ENCODE results near the gene ADAM29.

GRCh38 chr4:174869339-174869738 lies 48.8 kb upstream of the ADAM29 start:
- TF ChIP-seq, protein P1, sequence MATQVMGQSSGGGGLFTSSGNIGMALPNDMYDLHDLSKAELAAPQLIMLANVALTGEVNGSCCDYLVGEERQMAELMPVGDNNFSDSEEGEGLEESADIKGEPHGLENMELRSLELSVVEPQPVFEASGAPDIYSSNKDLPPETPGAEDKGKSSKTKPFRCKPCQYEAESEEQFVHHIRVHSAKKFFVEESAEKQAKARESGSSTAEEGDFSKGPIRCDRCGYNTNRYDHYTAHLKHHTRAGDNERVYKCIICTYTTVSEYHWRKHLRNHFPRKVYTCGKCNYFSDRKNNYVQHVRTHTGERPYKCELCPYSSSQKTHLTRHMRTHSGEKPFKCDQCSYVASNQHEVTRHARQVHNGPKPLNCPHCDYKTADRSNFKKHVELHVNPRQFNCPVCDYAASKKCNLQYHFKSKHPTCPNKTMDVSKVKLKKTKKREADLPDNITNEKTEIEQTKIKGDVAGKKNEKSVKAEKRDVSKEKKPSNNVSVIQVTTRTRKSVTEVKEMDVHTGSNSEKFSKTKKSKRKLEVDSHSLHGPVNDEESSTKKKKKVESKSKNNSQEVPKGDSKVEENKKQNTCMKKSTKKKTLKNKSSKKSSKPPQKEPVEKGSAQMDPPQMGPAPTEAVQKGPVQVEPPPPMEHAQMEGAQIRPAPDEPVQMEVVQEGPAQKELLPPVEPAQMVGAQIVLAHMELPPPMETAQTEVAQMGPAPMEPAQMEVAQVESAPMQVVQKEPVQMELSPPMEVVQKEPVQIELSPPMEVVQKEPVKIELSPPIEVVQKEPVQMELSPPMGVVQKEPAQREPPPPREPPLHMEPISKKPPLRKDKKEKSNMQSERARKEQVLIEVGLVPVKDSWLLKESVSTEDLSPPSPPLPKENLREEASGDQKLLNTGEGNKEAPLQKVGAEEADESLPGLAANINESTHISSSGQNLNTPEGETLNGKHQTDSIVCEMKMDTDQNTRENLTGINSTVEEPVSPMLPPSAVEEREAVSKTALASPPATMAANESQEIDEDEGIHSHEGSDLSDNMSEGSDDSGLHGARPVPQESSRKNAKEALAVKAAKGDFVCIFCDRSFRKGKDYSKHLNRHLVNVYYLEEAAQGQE (tag by site-specific recombination; IDR thresholded peaks at IDR 0.05): no peak
- TF ChIP-seq, protein P2, sequence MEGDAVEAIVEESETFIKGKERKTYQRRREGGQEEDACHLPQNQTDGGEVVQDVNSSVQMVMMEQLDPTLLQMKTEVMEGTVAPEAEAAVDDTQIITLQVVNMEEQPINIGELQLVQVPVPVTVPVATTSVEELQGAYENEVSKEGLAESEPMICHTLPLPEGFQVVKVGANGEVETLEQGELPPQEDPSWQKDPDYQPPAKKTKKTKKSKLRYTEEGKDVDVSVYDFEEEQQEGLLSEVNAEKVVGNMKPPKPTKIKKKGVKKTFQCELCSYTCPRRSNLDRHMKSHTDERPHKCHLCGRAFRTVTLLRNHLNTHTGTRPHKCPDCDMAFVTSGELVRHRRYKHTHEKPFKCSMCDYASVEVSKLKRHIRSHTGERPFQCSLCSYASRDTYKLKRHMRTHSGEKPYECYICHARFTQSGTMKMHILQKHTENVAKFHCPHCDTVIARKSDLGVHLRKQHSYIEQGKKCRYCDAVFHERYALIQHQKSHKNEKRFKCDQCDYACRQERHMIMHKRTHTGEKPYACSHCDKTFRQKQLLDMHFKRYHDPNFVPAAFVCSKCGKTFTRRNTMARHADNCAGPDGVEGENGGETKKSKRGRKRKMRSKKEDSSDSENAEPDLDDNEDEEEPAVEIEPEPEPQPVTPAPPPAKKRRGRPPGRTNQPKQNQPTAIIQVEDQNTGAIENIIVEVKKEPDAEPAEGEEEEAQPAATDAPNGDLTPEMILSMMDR (tag by site-specific recombination; IDR thresholded peaks at IDR 0.05): no peak
- TF ChIP-seq, protein P3, sequence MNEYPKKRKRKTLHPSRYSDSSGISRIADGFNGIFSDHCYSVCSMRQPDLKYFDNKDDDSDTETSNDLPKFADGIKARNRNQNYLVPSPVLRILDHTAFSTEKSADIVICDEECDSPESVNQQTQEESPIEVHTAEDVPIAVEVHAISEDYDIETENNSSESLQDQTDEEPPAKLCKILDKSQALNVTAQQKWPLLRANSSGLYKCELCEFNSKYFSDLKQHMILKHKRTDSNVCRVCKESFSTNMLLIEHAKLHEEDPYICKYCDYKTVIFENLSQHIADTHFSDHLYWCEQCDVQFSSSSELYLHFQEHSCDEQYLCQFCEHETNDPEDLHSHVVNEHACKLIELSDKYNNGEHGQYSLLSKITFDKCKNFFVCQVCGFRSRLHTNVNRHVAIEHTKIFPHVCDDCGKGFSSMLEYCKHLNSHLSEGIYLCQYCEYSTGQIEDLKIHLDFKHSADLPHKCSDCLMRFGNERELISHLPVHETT (tag by site-specific recombination; IDR thresholded peaks at IDR 0.05): no peak
- TF ChIP-seq ZNF10 (tag by site-specific recombination; IDR thresholded peaks at IDR 0.05) (no peak), ZFP3 (tag by site-specific recombination; IDR thresholded peaks at IDR 0.05; ENCODE audit: low read depth) (no peak), ZNF292 (tag by site-specific recombination; IDR thresholded peaks at IDR 0.05; ENCODE audit: borderline replicate concordance, low read depth) (no peak), ZNF514 (tag by site-specific recombination; IDR thresholded peaks at IDR 0.05) (no peak)
